Subcutaneous adipose tissue (tissue), 4 donors: ENCODE measurements around the gene FAM53A. TPM values are rescaled to one million over a fixed set of nuclear protein-coding genes. Genes with fewer than 3 reads are reported as not detected.

Experiments
- CTCF ChIP-seq: fragments of 450-650 bp; IDR thresholded peaks from one replicate; pipeline ENCODE4 v1.5.1; 2016; ENCODE audit warnings: low read depth, mild to moderate bottlenecking, control low read depth, antibody characterized with exemption, moderate library complexity
- total RNA-seq, 4 donors: library from RNA; depleted of rRNA; stranded (reverse); fragments of >200 nt; gene quantifications; one replicate each; pipeline ENCODE4 v1.1.0, GENCODE V29; 2016

The FAM53A gene
- total RNA-seq, 4 donors from 2014 or later, result 1.5 to 5.9 (median 3.8) TPM

GRCh38 chr4:1660948-1661677 is 23.0 kb downstream of the FAM53A start:
- TF ChIP-seq CTCF, result no peak

- no peak for TF ChIP-seq CTCF
Observed at GRCh38 chr4:1659104-1660043, 24.7 kb downstream of the FAM53A start.

- TF ChIP-seq CTCF, result no peak
Observed at GRCh38 chr4:1658581-1658980, 25.5 kb downstream of the FAM53A start.

GRCh38 chr4:1658146-1658545 is 26.0 kb downstream of the FAM53A start:
- no peak for TF ChIP-seq CTCF

GRCh38 chr4:1656986-1657385 is 27.1 kb downstream of the FAM53A start:
- TF ChIP-seq CTCF, result no peak

GRCh38 chr4:1656132-1656531 is 28.0 kb downstream of the FAM53A start:
- TF ChIP-seq CTCF, result no peak

- no peak for TF ChIP-seq CTCF
Observed at GRCh38 chr4:1655676-1656075, 28.4 kb downstream of the FAM53A start.
